ENCODE data around the gene MEGF11.

DNA sequence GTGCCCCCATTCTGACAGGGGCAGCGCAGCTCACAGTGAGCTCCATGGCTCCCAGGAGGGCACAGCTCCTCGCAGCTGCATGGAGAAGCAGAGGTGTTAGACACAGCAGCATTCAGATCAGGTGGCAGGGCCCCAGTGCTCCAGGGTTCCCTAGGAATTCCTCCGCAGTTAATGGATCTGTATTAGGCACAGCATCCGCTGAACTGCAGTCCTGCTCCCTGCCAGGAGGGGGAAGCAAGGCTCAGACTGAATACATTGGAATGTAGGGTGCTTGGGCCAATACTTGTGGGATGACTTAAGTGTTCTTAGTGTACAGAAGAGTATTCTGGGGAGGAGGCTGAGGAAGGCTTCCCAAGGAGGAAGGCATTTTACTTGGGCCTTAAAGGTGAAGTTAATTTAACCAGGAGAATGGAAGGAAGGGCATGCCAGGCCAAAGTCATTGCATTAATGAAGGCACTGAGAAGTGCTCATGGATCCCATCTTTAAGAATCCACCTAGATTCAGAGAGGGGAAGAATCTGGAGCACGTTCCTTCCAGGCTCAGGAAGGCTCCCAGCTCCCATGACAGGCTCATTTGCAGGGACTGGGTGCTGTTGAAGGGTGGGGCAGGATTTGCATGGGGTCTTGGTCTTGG is 272.6 kb downstream of the MEGF11 start:
- TF ChIP-seq POLR2A (IDR thresholded peaks at IDR 0.05) (no peak), CTCF (IDR thresholded peaks at IDR 0.05) (peak in 1 of 3 donors; percentile 48)

Measured in breast epithelium (tissue), 3 donors.